CD4-positive, alpha-beta T cell (primary cell): ENCODE data around the gene THBS4. TPM values are rescaled to one million over a fixed set of nuclear protein-coding genes. Genes with fewer than 3 reads are reported as not detected.

Source experiments
- ATAC-seq: fragments of 200-7000 bp; cut with Tn5 transposase; one replicate; pipeline ENCODE4 v1.10.0; 2022; ENCODE audit warnings: mild to moderate bottlenecking; ENCODE audit not compliant: poor library complexity
- CTCF ChIA-PET: fragments of 350-600 bp; sonication (Branson Sonifier 250); formaldehyde crosslinking; loops from one replicate; lab custom pipeline; 2021; ENCODE audit warnings: antibody characterized with exemption, inconsistent platforms; lab: Charles Lee
- POLR2A ChIA-PET: fragments of 350-600 bp; sonication (Branson Sonifier 250); formaldehyde crosslinking; loops from one replicate; lab custom pipeline; 2021; ENCODE audit warnings: antibody characterized with exemption, inconsistent platforms; lab: Charles Lee
- DNase-seq, 14 experiments: peaks; one replicate each; pipeline ENCODE4 v3.0.0-alpha.2; 2013 to 2020; ENCODE audit warnings: mixed read lengths in 2 of 14
- H3K27ac ChIP-seq, 2 donors: one replicate each; pipeline versions ENCODE4 v1.5.1 to v1.7.0; 2013; ENCODE audit warnings: low read length in 2 of 2, low read depth in 1 of 2, mild to moderate bottlenecking in 1 of 2
- H3K27me3 ChIP-seq, 2 experiments: 1 replicate in 1 of 2; 2 replicates in 1 of 2; pipeline versions ENCODE4 v1.6.1 to v1.7.0; 2013; ENCODE audit warnings: low read length in 2 of 2, control low read depth in 1 of 2, mild to moderate bottlenecking in 1 of 2, moderate library complexity in 1 of 2; ENCODE audit not compliant: insufficient read depth in 2 of 2, control insufficient read depth in 1 of 2
- H3K36me3 ChIP-seq: one replicate; pipeline ENCODE4 v1.6.1; 2013; ENCODE audit warnings: low read length, control low read depth; ENCODE audit not compliant: insufficient read depth
- H3K4me1 ChIP-seq: one replicate; pipeline ENCODE4 v1.6.1; 2013; ENCODE audit warnings: low read length, control low read depth; ENCODE audit not compliant: insufficient read depth
- H3K4me3 ChIP-seq: one replicate; pipeline ENCODE4 v1.5.1; 2013; ENCODE audit warnings: mild to moderate bottlenecking, low read length, moderate library complexity
- H3K9me3 ChIP-seq, 2 experiments: 1 replicate in 1 of 2; 2 replicates in 1 of 2; pipeline versions ENCODE4 v1.6.1 to v1.7.0; 2013; ENCODE audit warnings: low read length in 2 of 2, mild to moderate bottlenecking in 2 of 2, control low read depth in 1 of 2, moderate library complexity in 1 of 2; ENCODE audit not compliant: control insufficient read depth in 1 of 2, insufficient read depth in 1 of 2
- H3K27ac Mint-ChIP-seq: one replicate; pipeline ENCODE4 v1.8.0; 2020; ENCODE audit warnings: mixed read lengths
- H3K27me3 Mint-ChIP-seq: one replicate; pipeline ENCODE4 v1.8.0; 2021; ENCODE audit warnings: mixed read lengths
- H3K36me3 Mint-ChIP-seq: one replicate; pipeline ENCODE4 v1.8.0; 2021; ENCODE audit warnings: low read depth, mixed read lengths
- H3K4me1 Mint-ChIP-seq: one replicate; pipeline ENCODE4 v1.8.0; 2021; ENCODE audit warnings: low read depth, mixed read lengths
- H3K4me3 Mint-ChIP-seq: one replicate; pipeline ENCODE4 v1.8.0; 2020; ENCODE audit warnings: mild to moderate bottlenecking, mixed read lengths
- H3K9me3 Mint-ChIP-seq: one replicate; pipeline ENCODE4 v1.8.0; 2020; ENCODE audit warnings: mixed read lengths
- intact Hi-C, 2 experiments: fragments of 100-400 bp; cut with DNase I in 1 of 2; cut with micrococcal nuclease in 1 of 2; formaldehyde crosslinking; loops; one replicate each; pipeline versions ENCODE4 v1.15.1 to v1.9.0; 2023 to 2025; cut with DNase I, micrococcal nuclease
- total RNA-seq, 174 experiments: library from RNA in 2 of 174; stranded (reverse) in 2 of 174; gene quantifications; one replicate each; pipeline ENCODE4 v1.2.3 and lab custom pipeline; 2021 to 2026
- TF ChIP-seq, protein P1 (sequence below): fragments of 200-600 bp; IDR thresholded peaks from one replicate; pipeline ENCODE4 v1.8.0; 2022; ENCODE audit warnings: antibody characterized with exemption, mild to moderate bottlenecking

Gene THBS4
- total RNA-seq, 2 experiments from 2014 or later: 0.47 to 0.85 TPM

DNA sequence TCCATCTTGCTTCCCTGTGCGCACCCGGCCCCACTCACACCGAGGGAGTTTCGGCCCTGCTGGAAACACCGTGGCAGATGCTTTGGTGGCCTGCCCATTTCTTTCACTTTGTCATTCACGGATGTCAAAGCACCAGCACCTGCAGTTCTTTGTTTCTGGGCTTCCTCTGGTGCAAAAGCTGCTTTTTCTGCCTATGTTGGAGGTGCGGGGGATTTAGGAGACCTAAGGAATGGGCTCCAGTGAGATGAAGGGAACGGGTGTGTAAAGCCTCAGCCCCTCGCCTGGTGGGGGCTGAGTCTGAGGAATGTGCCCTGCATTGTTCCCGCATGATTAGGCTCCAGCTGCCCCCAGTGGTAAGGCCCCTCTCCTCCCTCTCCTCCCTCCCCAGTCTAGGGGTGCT, 62.3 kb downstream of the THBS4 start:
- H3K36me3 Mint-ChIP-seq: peaks cover 5% of the 10 kb centered on the region
- ATAC-seq (no peak), DNase-seq (no peak)
- no peaks in the 10 kb centered on the region for H3K9me3 ChIP-seq
- no peak overlapping the region for H3K4me3 ChIP-seq
- peak overlapping the region; percentile 55 for H3K27ac Mint-ChIP-seq
- H3K4me1 ChIP-seq: peaks cover 14% of the 10 kb centered on the region
- POLR2A ChIA-PET: no interaction called here
- no peak overlapping the region for H3K4me3 Mint-ChIP-seq
- no peak overlapping the region for H3K27ac ChIP-seq
- no peaks in the 10 kb centered on the region for H3K27me3 ChIP-seq
- H3K4me1 Mint-ChIP-seq: peaks cover 35% of the 10 kb centered on the region
- intact Hi-C loops: no loop called here
- TF ChIP-seq, protein P1, sequence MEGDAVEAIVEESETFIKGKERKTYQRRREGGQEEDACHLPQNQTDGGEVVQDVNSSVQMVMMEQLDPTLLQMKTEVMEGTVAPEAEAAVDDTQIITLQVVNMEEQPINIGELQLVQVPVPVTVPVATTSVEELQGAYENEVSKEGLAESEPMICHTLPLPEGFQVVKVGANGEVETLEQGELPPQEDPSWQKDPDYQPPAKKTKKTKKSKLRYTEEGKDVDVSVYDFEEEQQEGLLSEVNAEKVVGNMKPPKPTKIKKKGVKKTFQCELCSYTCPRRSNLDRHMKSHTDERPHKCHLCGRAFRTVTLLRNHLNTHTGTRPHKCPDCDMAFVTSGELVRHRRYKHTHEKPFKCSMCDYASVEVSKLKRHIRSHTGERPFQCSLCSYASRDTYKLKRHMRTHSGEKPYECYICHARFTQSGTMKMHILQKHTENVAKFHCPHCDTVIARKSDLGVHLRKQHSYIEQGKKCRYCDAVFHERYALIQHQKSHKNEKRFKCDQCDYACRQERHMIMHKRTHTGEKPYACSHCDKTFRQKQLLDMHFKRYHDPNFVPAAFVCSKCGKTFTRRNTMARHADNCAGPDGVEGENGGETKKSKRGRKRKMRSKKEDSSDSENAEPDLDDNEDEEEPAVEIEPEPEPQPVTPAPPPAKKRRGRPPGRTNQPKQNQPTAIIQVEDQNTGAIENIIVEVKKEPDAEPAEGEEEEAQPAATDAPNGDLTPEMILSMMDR: no peak
- peaks cover 9% of the 10 kb centered on the region for H3K36me3 ChIP-seq
- no peaks in the 10 kb centered on the region for H3K27me3 Mint-ChIP-seq
- CTCF ChIA-PET: interaction anchor here (2.6 kb wide), 1 partner anchor 14 kb away, joined by 8 read pairs; no protein-coding TSS in a partner anchor
- H3K9me3 Mint-ChIP-seq: no peaks in the 10 kb centered on the region

DNA sequence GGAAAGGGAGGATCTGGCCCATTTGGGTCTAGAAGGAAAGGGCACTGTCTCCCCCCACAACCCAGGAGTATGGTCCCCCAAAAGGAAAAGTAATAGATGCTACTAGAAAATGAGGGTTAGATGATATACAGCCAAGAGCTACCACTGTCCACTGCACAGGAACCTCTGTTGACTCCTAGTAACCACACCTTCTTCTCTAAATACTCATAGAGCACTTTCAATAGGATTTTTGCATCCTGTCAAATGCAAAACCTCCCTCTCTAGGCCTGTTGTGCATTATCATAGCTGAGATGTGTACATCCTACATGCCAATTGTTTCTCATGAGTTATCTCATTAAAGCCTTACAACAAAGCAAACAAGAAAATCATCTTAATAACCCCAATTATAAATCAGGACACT, 66.8 kb downstream of the THBS4 start:
- ChIA-PET CTCF (interaction anchor here (1.7 to 2.1 kb wide), 2 partner anchors 8 to 10 kb away, joined by 5 to 6 read pairs; no protein-coding TSS in a partner anchor), POLR2A (no interaction called here)
- H3K27ac Mint-ChIP-seq: no peak overlapping the region
- Histone ChIP-seq H3K4me1 (peaks cover 3% of the 10 kb centered on the region), H3K9me3 (no peaks in the 10 kb centered on the region), H3K27me3 (no peaks in the 10 kb centered on the region), H3K27ac (no peak overlapping the region), H3K36me3 (peaks cover 6% of the 10 kb centered on the region), H3K4me3 (no peak overlapping the region)
- H3K27me3 Mint-ChIP-seq: no peaks in the 10 kb centered on the region
- TF ChIP-seq, protein P1: no peak
- peaks cover 55% of the 10 kb centered on the region for H3K4me1 Mint-ChIP-seq
- DNase-seq (no peak), ATAC-seq (no peak)
- H3K4me3 Mint-ChIP-seq: no peak overlapping the region
- H3K9me3 Mint-ChIP-seq: no peaks in the 10 kb centered on the region
- intact Hi-C loops: no loop called here
- H3K36me3 Mint-ChIP-seq: no peaks in the 10 kb centered on the region

DNA sequence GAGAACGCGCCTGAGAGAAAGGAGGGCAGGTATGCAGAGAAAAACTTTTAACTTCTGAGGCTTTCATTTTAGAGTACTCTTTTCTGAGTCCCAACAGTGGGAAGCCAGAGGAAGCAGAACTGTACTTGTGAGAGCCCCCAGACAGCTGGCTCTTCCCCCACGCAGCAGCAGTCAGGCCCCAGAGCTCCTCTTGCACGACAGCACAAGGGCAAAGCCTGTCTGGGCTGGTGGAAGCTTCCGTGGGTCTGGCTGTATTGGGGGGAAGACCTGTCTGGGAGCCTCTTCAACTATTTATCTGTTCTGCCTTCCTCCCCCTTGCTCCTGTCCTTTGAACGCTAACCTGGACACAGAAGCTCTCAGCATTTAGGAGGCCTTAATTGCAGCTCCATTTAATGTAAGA, 68.2 kb downstream of the THBS4 start:
- ATAC-seq: no peak
- no peak for DNase-seq
- Mint-ChIP-seq H3K4me1 (peaks cover 54% of the 10 kb centered on the region), H3K4me3 (no peak overlapping the region), H3K36me3 (no peaks in the 10 kb centered on the region), H3K27me3 (no peaks in the 10 kb centered on the region), H3K27ac (peak overlapping the region; percentile 41), H3K9me3 (no peaks in the 10 kb centered on the region)
- H3K27ac ChIP-seq: no peak overlapping the region
- peaks cover 3% of the 10 kb centered on the region for H3K4me1 ChIP-seq
- no peaks in the 10 kb centered on the region for H3K27me3 ChIP-seq
- no peak overlapping the region for H3K4me3 ChIP-seq
- ChIA-PET CTCF (no interaction called here), POLR2A (interaction anchor here (0.9 to 3.6 kb wide), 5 partner anchors 12 to 33 kb away, joined by 3 to 13 read pairs (median 3); no protein-coding TSS in a partner anchor)
- TF ChIP-seq, protein P1: no peak
- H3K9me3 ChIP-seq: no peaks in the 10 kb centered on the region
- H3K36me3 ChIP-seq: peaks cover 3% of the 10 kb centered on the region
- intact Hi-C loops: no loop called here
